K562 (cell line): ENCODE measurements around the gene MRTFB. TPM values are rescaled to one million over a fixed set of nuclear protein-coding genes. Genes with fewer than 3 reads are reported as not detected.

ENCODE experiments used
- ATAC-seq: fragments of 200-7000 bp; cut with Tn5 transposase; 3 replicates; pipeline ENCODE4 v1.9.1; 2020; ENCODE audit warnings: moderate library complexity
- BruUV-seq: library from RNA; stranded (reverse); fragments of 400-500 nt; replicated peaks from 2 replicates; lab custom pipeline; 2021; lab: Mats Ljungman, UMichigan
- CTCF ChIA-PET: fragments of 300-600 bp; formaldehyde crosslinking; extraction: SDS; loops from one replicate; lab custom pipeline; 2021; ENCODE audit warnings: low intra/inter-chr PET ratio; lab: Yijun Ruan, JAX
- POLR2A ChIA-PET: fragments of 300-600, 350-650 bp; sonication (Branson Sonifier 250); formaldehyde crosslinking; extraction: SDS; loops from one replicate; lab custom pipeline; 2021; ENCODE audit warnings: antibody characterized with exemption, inconsistent platforms; lab: Yijun Ruan, JAX
- DNase-seq, 4 experiments: peaks; one replicate each; pipeline versions ENCODE4 v3.0.0 to v3.0.0-alpha.2; 2011 to 2018; ENCODE audit warnings: low spot score in 3 of 4, mixed read lengths in 3 of 4; ENCODE audit errors: extremely low read depth in 1 of 4
- FAIRE-seq: peaks from 2 replicates; lab custom pipeline; 2011; peaks lifted over from hg19 to GRCh38; lab: Jason Lieb, UNC
- H2AFZ ChIP-seq: 2 replicates; pipeline ENCODE4 v1.6.0; 2011; ENCODE audit warnings: low read depth, low read length, control low read depth, inconsistent platforms
- H3K27ac ChIP-seq: fragments of 200-600 bp; 3 replicates; pipeline ENCODE4 v1.8.0; 2011; ENCODE audit warnings: low read depth, mild to moderate bottlenecking, control low read depth, inconsistent platforms, low read length, moderate library complexity, mixed read lengths; ENCODE audit errors: extremely low read depth
- H3K27me3 ChIP-seq, 2 experiments: fragments of 300-600 bp in 1 of 2; 2 replicates in 1 of 2; 3 replicates in 1 of 2; pipeline versions ENCODE4 v1.6.0 to v1.8.0; 2011; ENCODE audit warnings: inconsistent platforms in 2 of 2, low read length in 2 of 2, mild to moderate bottlenecking in 1 of 2, mixed read lengths in 1 of 2, moderate library complexity in 1 of 2; ENCODE audit not compliant: control insufficient read depth in 2 of 2, insufficient read depth in 2 of 2
- H3K36me3 ChIP-seq: fragments of 300-600 bp; 3 replicates; pipeline ENCODE4 v1.8.0; 2011; ENCODE audit warnings: mild to moderate bottlenecking, low read length, inconsistent platforms; ENCODE audit not compliant: control insufficient read depth, insufficient read depth
- H3K4me1 ChIP-seq, 2 experiments: fragments of 200-600 bp in 1 of 2; replicated peaks in 1 of 2; 2 replicates in 1 of 2; 3 replicates in 1 of 2; pipeline versions ENCODE4 v1.5.1 to v1.8.0; 2011; ENCODE audit warnings: inconsistent platforms in 2 of 2, low read length in 2 of 2, mild to moderate bottlenecking in 1 of 2, mixed read lengths in 1 of 2, moderate library complexity in 1 of 2; ENCODE audit not compliant: control insufficient read depth in 2 of 2, insufficient read depth in 2 of 2
- H3K4me2 ChIP-seq: 2 replicates; pipeline ENCODE4 v1.6.1; 2011; ENCODE audit warnings: low read length, control low read depth, inconsistent platforms, mixed read lengths; ENCODE audit not compliant: insufficient read depth
- H3K4me3 ChIP-seq: fragments of 200-600 bp; sonication (generic), shearing (Covaris generic); 2 replicates; pipeline ENCODE4 v1.5.1; 2016; ENCODE audit warnings: control low read depth, inconsistent platforms
- H3K79me2 ChIP-seq: fragments of 200-600 bp; 3 replicates; pipeline ENCODE4 v1.8.0; 2011; ENCODE audit warnings: low read length, inconsistent platforms; ENCODE audit not compliant: control insufficient read depth, insufficient read depth
- H3K9ac ChIP-seq, 2 experiments: 2 replicates each; pipeline versions ENCODE4 v1.6.0 to v1.6.1; 2011; ENCODE audit warnings: low read depth in 2 of 2, low read length in 2 of 2, control low read depth in 1 of 2, inconsistent platforms in 1 of 2, mild to moderate bottlenecking in 1 of 2, mixed read lengths in 1 of 2; ENCODE audit not compliant: insufficient read depth in 1 of 2
- H3K9me1 ChIP-seq: one replicate; pipeline ENCODE4 v1.6.0; 2011; ENCODE audit warnings: inconsistent platforms, mild to moderate bottlenecking, low read length, moderate library complexity; ENCODE audit not compliant: control insufficient read depth, insufficient read depth
- H3K9me3 ChIP-seq: replicated peaks from 2 replicates; pipeline ENCODE4 v1.5.1; 2011; ENCODE audit warnings: low read depth, low read length, inconsistent platforms; ENCODE audit not compliant: control insufficient read depth, insufficient read depth
- H4K20me1 ChIP-seq: replicated peaks from 2 replicates; pipeline ENCODE4 v1.6.1; 2011; ENCODE audit warnings: low read length, inconsistent platforms, mixed read lengths; ENCODE audit not compliant: control insufficient read depth, insufficient read depth
- EGR1 ChIP-seq: fragments of 450-650 bp; conservative IDR thresholded peaks from 2 replicates; pipeline ENCODE4 v1.6.1; 2017; ENCODE audit warnings: mild to moderate bottlenecking
- HDAC2 ChIP-seq: fragments of 450-650 bp; IDR thresholded peaks from 2 replicates; pipeline ENCODE4 v1.6.1; 2016; ENCODE audit warnings: mild to moderate bottlenecking
- PHB ChIP-seq: fragments of 250-450 bp; sonication (Bioruptor Pico); IDR thresholded peaks from 2 replicates; pipeline ENCODE4 v1.5.0; 2021
- PPARD ChIP-seq: fragments of 250-450 bp; sonication (Bioruptor Pico); IDR thresholded peaks from 2 replicates; pipeline ENCODE4 v1.8.0; 2022; ENCODE audit warnings: inconsistent platforms, mild to moderate bottlenecking, moderate library complexity
- PRMT5 ChIP-seq: sonication (generic); formaldehyde crosslinking; IDR thresholded peaks from 2 replicates; pipeline ENCODE4 v1.5.0; 2020; ENCODE audit warnings: missing genetic modification reagents
- SUPT5H ChIP-seq: fragments of 450-650 bp; IDR thresholded peaks from 2 replicates; pipeline ENCODE4 v1.6.1; 2016
- THRA ChIP-seq: fragments of 450-650 bp; IDR thresholded peaks from 2 replicates; pipeline ENCODE4 v1.6.1; 2017; ENCODE audit warnings: mild to moderate bottlenecking, moderate library complexity
- ZFPM2 ChIP-seq: fragments of 250-450 bp; sonication (Bioruptor Pico); IDR thresholded peaks from 2 replicates; pipeline ENCODE4 v1.5.1; 2022; ENCODE audit warnings: mild to moderate bottlenecking
- WGBS: fragments of 100-300 bp; shearing (Covaris generic); methylation state at CpG from one replicate; pipeline ENCODE4 v1.1.6; 2016; ENCODE audit warnings: low coverage, mixed read lengths; ENCODE audit not compliant: insufficient coverage; ENCODE audit errors: missing lambda C conversion rate; 5-methylcytosine and 5-hydroxymethylcytosine counted together
- in situ Hi-C: fragments of 300-500 bp; cut with MboI; formaldehyde crosslinking; loops from 4 replicates; pipeline ENCODE4 v1.15.0; 2018; ENCODE audit warnings: inconsistent platforms, mixed read lengths
- intact Hi-C: fragments of 100-400 bp; cut with micrococcal nuclease; formaldehyde crosslinking; loops from 2 replicates; pipeline ENCODE4 v1.14.2; 2022
- polyA plus RNA-seq, 8 experiments: library from polyadenylated mRNA; depleted of rRNA in 4 of 8; stranded (reverse) in 5 of 8; unstranded in 3 of 8; fragments of >200 nt; fragmentation: Nextera tagmentation in 2 of 8; fragmentation: Illumina TruSeq in 1 of 8; extraction: Ambion mirVana in 2 of 8; extraction: Trizol in 1 of 8; gene quantifications; 2 replicates each; pipeline versions ENCODE4 v1.2.1 to v1.2.3, GENCODE V29; 2011 to 2014; ENCODE audit warnings: inconsistent platforms in 1 of 8, missing spikeins in 1 of 8
- total RNA-seq, 7 experiments: library from RNA; depleted of rRNA in 6 of 7; stranded (reverse); fragments of >200 nt in 6 of 7; fragmentation: Illumina TruSeq in 2 of 7; extraction: Trizol in 2 of 7; gene quantifications; 2 replicates each; pipeline versions ENCODE4 v1.2.1 to v1.2.3, GENCODE V29; 2011 to 2021; ENCODE audit warnings: low replicate concordance in 1 of 7
- TF ChIP-seq, protein P1 (sequence below): sonication (generic); formaldehyde crosslinking; IDR thresholded peaks from 2 replicates; pipeline ENCODE4 v1.8.0; 2022; ENCODE audit warnings: mild to moderate bottlenecking, missing genetic modification reagents

The MRTFB gene
- total and polyA plus RNA-seq, 9 of the 15 experiments (the other 6 are each of a cell fraction or from before 2014, with no cell fraction given) = 2.2 to 12.7 (median 7.0) TPM

- Histone ChIP-seq H3K79me2 (no peaks in the 10 kb centered on the region), H3K27me3 (no peaks in the 10 kb centered on the region), H3K27ac (no peak overlapping the region), H3K9ac (no peak overlapping the region), H3K4me1 (peaks cover 0 to 9% of the 10 kb centered on the region in 2 experiments; a peak in 1 of 5 replicates), H2AFZ (no peak overlapping the region), H4K20me1 (no peaks in the 10 kb centered on the region), H3K9me3 (no peaks in the 10 kb centered on the region), H3K4me3 (no peak overlapping the region), H3K36me3 (no peaks in the 10 kb centered on the region), H3K4me2 (no peak overlapping the region), H3K9me1 (no peaks in the 10 kb centered on the region)
- no peak for ATAC-seq
- DNase-seq = no peak
- TF ChIP-seq PPARD (CRISPR knock-in tag) (no peak), THRA (no peak), HDAC2 (no peak), ZFPM2 (CRISPR knock-in tag) (no peak), EGR1 (no peak), PHB (CRISPR knock-in tag) (no peak), PRMT5 (CRISPR knock-in tag) (no peak), SUPT5H (no peak)
- TF ChIP-seq, protein P1, sequence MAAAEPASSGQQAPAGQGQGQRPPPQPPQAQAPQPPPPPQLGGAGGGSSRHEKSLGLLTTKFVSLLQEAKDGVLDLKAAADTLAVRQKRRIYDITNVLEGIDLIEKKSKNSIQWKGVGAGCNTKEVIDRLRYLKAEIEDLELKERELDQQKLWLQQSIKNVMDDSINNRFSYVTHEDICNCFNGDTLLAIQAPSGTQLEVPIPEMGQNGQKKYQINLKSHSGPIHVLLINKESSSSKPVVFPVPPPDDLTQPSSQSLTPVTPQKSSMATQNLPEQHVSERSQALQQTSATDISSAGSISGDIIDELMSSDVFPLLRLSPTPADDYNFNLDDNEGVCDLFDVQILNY (CRISPR knock-in tag) = no peak
- FAIRE-seq = no peak
- in situ Hi-C loops = no loop called here
- no TSS peak for BruUV-seq
- WGBS = 89% methylated on average over 5 of the region's 5 CpGs
- ChIA-PET POLR2A (interaction anchor here (0.6 to 3.2 kb wide), 8 partner anchors 8 to 619 kb away, joined by 3 to 12 read pairs (median 4); no protein-coding TSS in a partner anchor), CTCF (no interaction called here)
- intact Hi-C loops = loop anchor here (10.0 kb wide), 1 partner anchor 112 kb away; the partner anchor contains the start of gene MRTFB
Observed at GRCh38 chr16:14186795-14187221, 115.7 kb downstream of the MRTFB start.
